SK-N-SH (cell line): ENCODE data around the gene GRIN1. TPM values are rescaled to one million over a fixed set of nuclear protein-coding genes. Genes with fewer than 3 reads are reported as not detected.
"Not testable (repeated sequence)": the region's sequence is repeated elsewhere in the genome, so short reads cannot be mapped to it uniquely, and the experiment has no call there.

ENCODE experiments used
- CTCF ChIA-PET: fragments of 300-600, 350-600 bp; formaldehyde crosslinking; extraction: SDS; loops from one replicate; lab custom pipeline; 2021; lab: Yijun Ruan, JAX
- POLR2A ChIA-PET: fragments of 350-600 bp; sonication (Branson Sonifier 250); formaldehyde crosslinking; extraction: SDS; loops from one replicate; lab custom pipeline; 2020; ENCODE audit warnings: antibody characterized with exemption, inconsistent platforms; lab: Yijun Ruan, JAX
- DNase-seq: peaks from one replicate; pipeline ENCODE4 v3.0.0; 2012
- H2AFZ ChIP-seq: fragments of 200-600 bp; sonication (generic); 2 replicates; pipeline ENCODE4 v1.8.1; 2016; ENCODE audit warnings: antibody characterized with exemption, mild to moderate bottlenecking, low read depth
- H3F3A ChIP-seq: fragments of 200-600 bp; sonication (generic); replicated peaks from 2 replicates; pipeline ENCODE3; 2016; ENCODE audit warnings: antibody characterized with exemption, mild to moderate bottlenecking; ENCODE audit not compliant: insufficient read depth
- H3K27ac ChIP-seq, 2 experiments: fragments of 200-500 bp in 1 of 2; fragments of 200-600 bp in 1 of 2; sonication (Bioruptor generic) in 1 of 2; sonication (generic), shearing (Covaris generic) in 1 of 2; 2 replicates each; pipeline versions ENCODE4 v1.5.1 to v1.6.1; 2014 to 2016; ENCODE audit warnings: low read depth in 2 of 2, inconsistent platforms in 1 of 2, low read length in 1 of 2, mild to moderate bottlenecking in 1 of 2, mixed read lengths in 1 of 2
- H3K27me3 ChIP-seq: fragments of 200-600 bp; sonication (generic), shearing (Covaris generic); 2 replicates; pipeline ENCODE4 v1.6.1; 2016; ENCODE audit warnings: mixed run types; ENCODE audit not compliant: insufficient read depth
- H3K36me3 ChIP-seq, 2 experiments: fragments of 200-500 bp in 1 of 2; fragments of 200-600 bp in 1 of 2; sonication (Bioruptor generic) in 1 of 2; sonication (generic) in 1 of 2; replicated peaks in 1 of 2; 2 replicates each; pipeline versions ENCODE3 to v1.5.1; 2014 to 2016; ENCODE audit warnings: low read length in 1 of 2, mild to moderate bottlenecking in 1 of 2; ENCODE audit not compliant: insufficient read depth in 2 of 2, control insufficient read depth in 1 of 2
- H3K4me1 ChIP-seq, 2 experiments: fragments of 200-500 bp in 1 of 2; fragments of 200-600 bp in 1 of 2; sonication (Bioruptor generic) in 1 of 2; sonication (generic), shearing (Covaris generic) in 1 of 2; 2 replicates each; pipeline versions ENCODE4 v1.5.1 to v1.6.1; 2014 to 2016; ENCODE audit warnings: low read depth in 1 of 2, low read length in 1 of 2, mixed run types in 1 of 2; ENCODE audit not compliant: insufficient read depth in 2 of 2, control insufficient read depth in 1 of 2
- H3K4me2 ChIP-seq: fragments of 200-600 bp; sonication (generic), shearing (Covaris generic); 2 replicates; pipeline ENCODE4 v1.6.1; 2017; ENCODE audit warnings: mixed run types
- H3K4me3 ChIP-seq, 2 experiments: fragments of 200-500 bp in 1 of 2; fragments of 200-600 bp in 1 of 2; sonication (Bioruptor generic) in 1 of 2; sonication (generic), shearing (Covaris generic) in 1 of 2; 2 replicates each; pipeline versions ENCODE4 v1.5.1 to v1.8.1; 2014 to 2016; ENCODE audit warnings: low read depth in 2 of 2, inconsistent platforms in 1 of 2, low read length in 1 of 2, mild to moderate bottlenecking in 1 of 2, mixed read lengths in 1 of 2, moderate library complexity in 1 of 2
- H3K79me2 ChIP-seq: fragments of 200-600 bp; sonication (generic); 2 replicates; pipeline ENCODE4 v1.8.1; 2017; ENCODE audit warnings: mild to moderate bottlenecking; ENCODE audit not compliant: insufficient read depth
- H3K9ac ChIP-seq: fragments of 200-600 bp; sonication (generic); 2 replicates; pipeline ENCODE4 v1.6.1; 2017; ENCODE audit warnings: mixed run types
- H3K9me2 ChIP-seq: fragments of 200-600 bp; sonication (generic); 2 replicates; pipeline ENCODE4 v1.6.1; 2017; ENCODE audit warnings: mixed run types
- H3K9me3 ChIP-seq: fragments of 200-600 bp; sonication (generic); 2 replicates; pipeline ENCODE4 v1.6.1; 2017; ENCODE audit warnings: mixed run types, mild to moderate bottlenecking, moderate library complexity
- H4K20me1 ChIP-seq: fragments of 200-600 bp; sonication (generic); 2 replicates; pipeline ENCODE4 v1.6.1; 2017; ENCODE audit warnings: mild to moderate bottlenecking, mixed run types; ENCODE audit not compliant: insufficient read depth
- FOXM1 ChIP-seq: IDR thresholded peaks from 2 replicates; pipeline ENCODE4 v1.4.0; 2012; ENCODE audit warnings: low read depth, mild to moderate bottlenecking
- GABPA ChIP-seq: IDR thresholded peaks from 2 replicates; pipeline ENCODE4 v1.4.0; 2012; ENCODE audit warnings: low read depth, mild to moderate bottlenecking
- MAX ChIP-seq: IDR thresholded peaks from 2 replicates; pipeline ENCODE4 v1.4.0; 2012; ENCODE audit warnings: low read depth
- MEF2A ChIP-seq: IDR thresholded peaks from 2 replicates; pipeline ENCODE4 v1.4.0; 2012; ENCODE audit warnings: low read depth, borderline replicate concordance
- NFIC ChIP-seq: IDR thresholded peaks from 2 replicates; pipeline ENCODE4 v1.4.0; 2012; ENCODE audit warnings: borderline replicate concordance
- NRF1 ChIP-seq: IDR thresholded peaks from 2 replicates; pipeline ENCODE4 v1.6.1; 2012; ENCODE audit warnings: low read depth, mild to moderate bottlenecking, low read length
- POLR2AphosphoS5 ChIP-seq: IDR thresholded peaks from 2 replicates; pipeline ENCODE4 v1.6.1; 2012; ENCODE audit warnings: low read depth, low read length
- RAD21 ChIP-seq: IDR thresholded peaks from 2 replicates; pipeline ENCODE4 v1.6.1; 2012; ENCODE audit warnings: mild to moderate bottlenecking, low read length
- RXRA ChIP-seq: IDR thresholded peaks from 2 replicates; pipeline ENCODE4 v1.4.0; 2012; ENCODE audit warnings: low read depth, mild to moderate bottlenecking, borderline replicate concordance
- SMC3 ChIP-seq: IDR thresholded peaks from 2 replicates; pipeline ENCODE4 v1.6.1; 2012; ENCODE audit warnings: low read depth, low read length, improper control_type of control experiment
- TEAD4 ChIP-seq: IDR thresholded peaks from 2 replicates; pipeline ENCODE4 v1.4.0; 2012; ENCODE audit warnings: mild to moderate bottlenecking, borderline replicate concordance; ENCODE audit not compliant: insufficient read depth
- WGBS: methylation state at CpG from one replicate; pipeline ENCODE4 v1.1.6; 2017; ENCODE audit warnings: low lambda C conversion rate; 5-methylcytosine and 5-hydroxymethylcytosine counted together
- polyA plus RNA-seq, 3 experiments: library from polyadenylated mRNA; depleted of rRNA; stranded (reverse); fragments of >200 nt; gene quantifications; 2 replicates each; pipeline ENCODE4 v1.2.3, GENCODE V29; 2012
- TF ChIP-seq, protein P1 (sequence below): IDR thresholded peaks from 2 replicates; pipeline ENCODE4; 2012

GRIN1 gene
- polyA plus RNA-seq, 1 of the 3 experiments (the other 2 are of a cell fraction): not detected

DNA sequence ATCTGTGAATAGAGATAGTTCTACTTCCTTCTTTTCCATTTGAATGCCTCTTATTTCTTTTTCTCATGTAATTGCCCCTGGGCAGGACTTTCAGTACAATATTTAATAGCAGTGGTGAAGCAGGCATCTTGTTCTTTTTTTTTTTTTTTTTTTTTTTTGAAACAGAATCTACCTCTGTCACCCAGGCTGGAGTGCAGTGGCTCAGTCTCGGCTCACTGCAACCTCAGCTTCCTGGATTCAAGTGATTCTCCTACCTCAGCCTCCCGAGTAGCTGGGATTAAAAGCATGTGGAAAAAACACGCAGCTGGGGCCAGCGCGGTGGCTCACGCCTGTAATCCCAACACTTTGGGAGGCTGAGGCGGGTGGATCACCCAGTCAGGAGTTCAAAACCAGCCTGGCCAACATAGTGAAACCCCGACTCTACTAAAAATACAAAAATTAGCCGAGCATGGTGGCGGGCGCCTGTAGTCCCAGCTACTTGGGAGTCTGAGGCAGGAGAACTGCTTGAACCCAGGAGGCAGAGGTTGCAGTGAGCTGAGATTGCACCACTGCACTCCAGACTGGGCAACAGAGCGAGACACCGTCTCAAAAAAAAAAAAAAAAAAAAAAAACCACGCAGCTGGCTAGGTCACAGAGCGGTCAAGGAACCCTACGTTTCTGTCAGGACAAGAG is 16.0 kb upstream of the GRIN1 start:
- H3F3A ChIP-seq, H3K4me2 ChIP-seq, DNase-seq, H3K9ac ChIP-seq, H3K27me3 ChIP-seq, H3K36me3 ChIP-seq, H4K20me1 ChIP-seq, H3K9me2 ChIP-seq, H3K9me3 ChIP-seq, H3K4me1 ChIP-seq, H3K4me3 ChIP-seq, H3K27ac ChIP-seq, H2AFZ ChIP-seq: not testable (repeated sequence)
- ChIA-PET CTCF (interaction anchor here (0.9 to 3.0 kb wide), 6 partner anchors 12 to 113 kb away, joined by 3 to 19 read pairs (median 4); partner anchors contain the start of genes ANAPC2, RNF224 and SSNA1), POLR2A (interaction anchor here (0.7 kb wide), 1 partner anchor 70 kb away, joined by 3 read pairs; no protein-coding TSS in a partner anchor)
- peaks cover 39% of the 10 kb centered on the region for H3K79me2 ChIP-seq
- 92% methylated on average over 16 of the region's 16 CpGs for WGBS

DNA sequence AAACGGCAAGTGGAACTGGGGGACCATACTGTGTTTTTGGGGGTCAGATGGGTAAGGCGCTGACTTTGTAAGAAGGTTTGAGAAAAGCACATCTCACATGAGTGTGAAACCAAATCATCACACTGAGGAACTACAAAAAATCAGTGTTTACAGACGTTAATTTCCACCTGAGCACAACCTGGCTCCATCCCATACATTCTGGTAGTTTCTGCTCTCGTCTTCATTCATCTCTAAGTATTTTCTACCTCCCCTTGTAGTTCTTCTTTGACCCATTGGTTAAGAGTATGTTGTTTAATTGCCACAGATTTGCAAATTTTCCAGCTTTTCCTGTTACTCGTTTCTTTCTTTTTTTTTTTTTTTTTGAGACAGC is 15.5 kb upstream of the GRIN1 start:
- Histone ChIP-seq H3K9ac (no peak overlapping the region), H3K36me3 (no peaks in the 10 kb centered on the region), H4K20me1 (no peaks in the 10 kb centered on the region), H3K27me3 (no peaks in the 10 kb centered on the region), H3F3A (peaks cover 7% of the 10 kb centered on the region), H3K27ac (no peak overlapping the region), H3K9me2 (no peaks in the 10 kb centered on the region), H2AFZ (no peak overlapping the region), H3K79me2 (peaks cover 45% of the 10 kb centered on the region), H3K4me3 (no peak overlapping the region), H3K9me3 (no peaks in the 10 kb centered on the region), H3K4me2 (no peak overlapping the region), H3K4me1 (peaks cover 3 to 13% of the 10 kb centered on the region in 2 experiments; a peak in 3 of 4 replicates)
- CTCF ChIA-PET: interaction anchor here (0.9 to 3.0 kb wide), 5 partner anchors 12 to 113 kb away, joined by 4 to 19 read pairs (median 5); partner anchors contain the start of genes ANAPC2, RNF224 and SSNA1
- DNase-seq: no peak
- WGBS: 84% methylated on average over 5 of the region's 5 CpGs
- POLR2A ChIA-PET: no interaction called here
- no peak for TF ChIP-seq RXRA
- no peak for TF ChIP-seq MEF2A
- TF ChIP-seq GABPA: no peak
- TF ChIP-seq NFIC: no peak
- TF ChIP-seq FOXM1: no peak
- no peak for TF ChIP-seq RAD21
- TF ChIP-seq POLR2AphosphoS5: no peak
- no peak for TF ChIP-seq SMC3
- TF ChIP-seq NRF1: no peak
- TF ChIP-seq MAX: no peak
- no peak for TF ChIP-seq TEAD4
- TF ChIP-seq, protein P1, sequence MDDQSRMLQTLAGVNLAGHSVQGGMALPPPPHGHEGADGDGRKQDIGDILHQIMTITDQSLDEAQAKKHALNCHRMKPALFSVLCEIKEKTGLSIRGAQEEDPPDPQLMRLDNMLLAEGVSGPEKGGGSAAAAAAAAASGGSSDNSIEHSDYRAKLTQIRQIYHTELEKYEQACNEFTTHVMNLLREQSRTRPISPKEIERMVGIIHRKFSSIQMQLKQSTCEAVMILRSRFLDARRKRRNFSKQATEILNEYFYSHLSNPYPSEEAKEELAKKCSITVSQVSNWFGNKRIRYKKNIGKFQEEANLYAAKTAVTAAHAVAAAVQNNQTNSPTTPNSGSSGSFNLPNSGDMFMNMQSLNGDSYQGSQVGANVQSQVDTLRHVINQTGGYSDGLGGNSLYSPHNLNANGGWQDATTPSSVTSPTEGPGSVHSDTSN: no peak

DNA sequence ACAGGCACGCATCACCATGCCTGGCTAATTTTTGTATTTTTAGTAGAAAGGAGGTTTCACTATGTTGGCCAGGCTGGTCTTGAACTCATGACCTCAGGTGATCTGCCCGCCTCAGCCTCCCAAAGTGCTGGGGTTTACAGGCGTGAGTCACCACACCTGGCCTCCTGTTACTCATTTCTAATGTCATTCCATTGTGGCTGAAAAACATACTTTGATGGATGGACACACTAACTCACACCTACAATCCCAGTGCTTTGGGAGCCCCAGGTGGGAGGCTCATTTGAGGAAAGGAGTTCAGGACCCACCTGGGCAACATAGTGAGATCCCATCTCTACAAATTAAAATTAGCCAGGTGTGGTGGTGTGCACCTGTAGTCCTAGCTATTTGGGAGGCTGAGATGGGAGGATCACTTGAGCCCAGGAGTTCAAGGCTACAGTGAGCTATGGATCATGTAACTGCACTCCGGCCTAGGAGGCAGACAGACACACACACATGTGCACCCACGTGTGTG is 14.9 kb upstream of the GRIN1 start:
- H3K4me2 ChIP-seq, DNase-seq, H3K9ac ChIP-seq, H3F3A ChIP-seq, H2AFZ ChIP-seq, POLR2A ChIA-PET, H4K20me1 ChIP-seq, H3K27ac ChIP-seq, H3K9me3 ChIP-seq, H3K36me3 ChIP-seq, H3K9me2 ChIP-seq, H3K4me3 ChIP-seq, H3K27me3 ChIP-seq: not testable (repeated sequence)
- H3K79me2 ChIP-seq: peaks cover 50% of the 10 kb centered on the region
- WGBS: 97% methylated on average over 5 of the region's 5 CpGs
- CTCF ChIA-PET: interaction anchor here (1.1 to 3.0 kb wide), 3 partner anchors 11 to 112 kb away, joined by 4 to 19 read pairs (median 8); partner anchors contain the start of gene RNF224
- H3K4me1 ChIP-seq: peaks cover 3 to 18% of the 10 kb centered on the region in 2 experiments; a peak in 3 of 4 replicates
